Measurements from ENCODE around the gene GUCY1A1.

DNA sequence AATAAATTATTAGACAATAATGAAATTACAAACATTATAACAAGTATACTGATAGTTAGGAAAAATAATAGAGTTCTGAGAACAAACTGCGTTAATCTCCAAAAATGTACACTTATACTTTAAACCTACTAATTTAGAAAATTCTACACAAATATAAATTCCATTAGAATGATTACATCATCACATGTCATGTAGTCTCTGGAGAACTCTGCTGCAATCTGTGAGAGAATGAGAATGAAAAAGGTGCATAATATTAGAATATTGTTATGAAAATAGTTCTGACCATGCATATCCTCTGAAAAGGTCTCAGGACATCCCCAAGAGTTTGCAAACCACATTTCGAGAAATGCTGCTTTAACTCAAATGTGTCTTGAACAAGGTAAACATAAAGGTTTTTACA lies 11.4 kb downstream of the GUCY1A1 start:
- TF ChIP-seq, protein P1, sequence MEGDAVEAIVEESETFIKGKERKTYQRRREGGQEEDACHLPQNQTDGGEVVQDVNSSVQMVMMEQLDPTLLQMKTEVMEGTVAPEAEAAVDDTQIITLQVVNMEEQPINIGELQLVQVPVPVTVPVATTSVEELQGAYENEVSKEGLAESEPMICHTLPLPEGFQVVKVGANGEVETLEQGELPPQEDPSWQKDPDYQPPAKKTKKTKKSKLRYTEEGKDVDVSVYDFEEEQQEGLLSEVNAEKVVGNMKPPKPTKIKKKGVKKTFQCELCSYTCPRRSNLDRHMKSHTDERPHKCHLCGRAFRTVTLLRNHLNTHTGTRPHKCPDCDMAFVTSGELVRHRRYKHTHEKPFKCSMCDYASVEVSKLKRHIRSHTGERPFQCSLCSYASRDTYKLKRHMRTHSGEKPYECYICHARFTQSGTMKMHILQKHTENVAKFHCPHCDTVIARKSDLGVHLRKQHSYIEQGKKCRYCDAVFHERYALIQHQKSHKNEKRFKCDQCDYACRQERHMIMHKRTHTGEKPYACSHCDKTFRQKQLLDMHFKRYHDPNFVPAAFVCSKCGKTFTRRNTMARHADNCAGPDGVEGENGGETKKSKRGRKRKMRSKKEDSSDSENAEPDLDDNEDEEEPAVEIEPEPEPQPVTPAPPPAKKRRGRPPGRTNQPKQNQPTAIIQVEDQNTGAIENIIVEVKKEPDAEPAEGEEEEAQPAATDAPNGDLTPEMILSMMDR (IDR thresholded peaks at IDR 0.05) = no peak
- no peak for TF ChIP-seq POLR2A (IDR thresholded peaks at IDR 0.05)
